H9 (cell line): ENCODE data around the gene SLK. TPM values are rescaled to one million over a fixed set of nuclear protein-coding genes. Genes with fewer than 3 reads are reported as not detected.

ENCODE experiments used
- DNase-seq: peaks from one replicate; pipeline ENCODE4 v3.0.0-alpha.2; 2017
- H2AFZ ChIP-seq: one replicate; pipeline ENCODE4 v1.6.1; 2013; ENCODE audit warnings: mild to moderate bottlenecking, low read length, control low read depth, moderate library complexity
- H2AK5ac ChIP-seq: 2 replicates; pipeline ENCODE4 v1.6.1; 2013; ENCODE audit warnings: low read length, control low read depth, mixed read lengths; ENCODE audit not compliant: insufficient read length
- H2BK120ac ChIP-seq: one replicate; pipeline ENCODE4 v1.6.1; 2013; ENCODE audit warnings: low read depth, mild to moderate bottlenecking, low read length, control low read depth, inconsistent platforms; ENCODE audit not compliant: poor library complexity, severe bottlenecking
- H2BK12ac ChIP-seq: 2 replicates; pipeline ENCODE4 v1.6.1; 2013; ENCODE audit warnings: low read length, control low read depth, mixed read lengths, low read depth; ENCODE audit not compliant: insufficient read length
- H2BK15ac ChIP-seq: 2 replicates; pipeline ENCODE4 v1.6.1; 2013; ENCODE audit warnings: low read depth, low read length, control low read depth
- H2BK20ac ChIP-seq: one replicate; pipeline ENCODE4 v1.6.1; 2013; ENCODE audit warnings: low read depth, mild to moderate bottlenecking, low read length, control low read depth, inconsistent platforms; ENCODE audit not compliant: poor library complexity, severe bottlenecking
- H2BK5ac ChIP-seq: 2 replicates; pipeline ENCODE4 v1.6.1; 2013; ENCODE audit warnings: low read length, control low read depth, mixed read lengths; ENCODE audit not compliant: insufficient read length
- H3K14ac ChIP-seq: 2 replicates; pipeline ENCODE4 v1.6.1; 2013; ENCODE audit warnings: low read length, control low read depth; ENCODE audit not compliant: insufficient read depth
- H3K18ac ChIP-seq: 2 replicates; pipeline ENCODE4 v1.6.1; 2013; ENCODE audit warnings: low read depth, mild to moderate bottlenecking, mixed read lengths, low read length, control low read depth; ENCODE audit not compliant: insufficient read length
- H3K23ac ChIP-seq: 2 replicates; pipeline ENCODE4 v1.6.1; 2013; ENCODE audit warnings: low read length, control low read depth, mixed read lengths, low read depth; ENCODE audit not compliant: insufficient read length
- H3K23me2 ChIP-seq: 2 replicates; pipeline ENCODE4 v1.6.1; 2013; ENCODE audit warnings: low read depth, mild to moderate bottlenecking, mixed read lengths, low read length, control low read depth; ENCODE audit not compliant: insufficient read length, poor library complexity, severe bottlenecking
- H3K27ac ChIP-seq: 2 replicates; pipeline ENCODE4 v1.5.1; 2013; ENCODE audit warnings: low read length, control low read depth, mixed read lengths, low read depth; ENCODE audit not compliant: insufficient read length
- H3K27me3 ChIP-seq: 2 replicates; pipeline ENCODE4 v1.6.1; 2013; ENCODE audit warnings: low read length, control low read depth, inconsistent platforms; ENCODE audit not compliant: insufficient read depth
- H3K4ac ChIP-seq: 2 replicates; pipeline ENCODE4 v1.6.1; 2013; ENCODE audit warnings: low read depth, mild to moderate bottlenecking, control low read depth, inconsistent platforms, low read length, moderate library complexity
- H3K4me1 ChIP-seq: 2 replicates; pipeline ENCODE4 v1.6.1; 2013; ENCODE audit warnings: low read length, control low read depth, inconsistent platforms; ENCODE audit not compliant: insufficient read depth
- H3K4me2 ChIP-seq: 2 replicates; pipeline ENCODE4 v1.6.1; 2013; ENCODE audit warnings: low read length, control low read depth, mixed read lengths; ENCODE audit not compliant: insufficient read length, insufficient read depth
- H3K56ac ChIP-seq: 2 replicates; pipeline ENCODE4 v1.6.1; 2013; ENCODE audit warnings: low read depth, mild to moderate bottlenecking, mixed read lengths, low read length, control low read depth; ENCODE audit not compliant: insufficient read length
- H3K79me1 ChIP-seq: 2 replicates; pipeline ENCODE4 v1.6.1; 2013; ENCODE audit warnings: low read depth, mild to moderate bottlenecking, moderate library complexity, low read length, control low read depth, inconsistent platforms; ENCODE audit not compliant: insufficient read depth, poor library complexity, severe bottlenecking
- H3K79me2 ChIP-seq: 2 replicates; pipeline ENCODE4 v1.6.1; 2013; ENCODE audit warnings: low read length, control low read depth, inconsistent platforms; ENCODE audit not compliant: insufficient read depth
- H3K9ac ChIP-seq: 2 replicates; pipeline ENCODE4 v1.6.1; 2013; ENCODE audit warnings: low read length, control low read depth, mixed read lengths; ENCODE audit not compliant: insufficient read length; ENCODE audit errors: extremely low read depth
- H3K9me3 ChIP-seq: one replicate; pipeline ENCODE4 v1.6.1; 2013; ENCODE audit warnings: low read depth, low read length, inconsistent platforms; ENCODE audit not compliant: control insufficient read depth
- H3T11ph ChIP-seq: one replicate; pipeline ENCODE4 v1.6.1; 2013; ENCODE audit warnings: mild to moderate bottlenecking, low read length, control low read depth, inconsistent platforms
- H4K20me1 ChIP-seq: one replicate; pipeline ENCODE4 v1.6.1; 2013; ENCODE audit not compliant: control insufficient read depth, insufficient read length, insufficient read depth
- H4K5ac ChIP-seq: 2 replicates; pipeline ENCODE4 v1.6.1; 2013; ENCODE audit warnings: low read depth, mild to moderate bottlenecking, mixed read lengths, low read length, control low read depth; ENCODE audit not compliant: insufficient read length
- H4K8ac ChIP-seq: replicated peaks from 2 replicates; pipeline ENCODE4 v1.6.1; 2013; ENCODE audit warnings: low read length, control low read depth, mixed read lengths, low read depth; ENCODE audit not compliant: insufficient read length
- H4K91ac ChIP-seq: 2 replicates; pipeline ENCODE4 v1.6.1; 2013; ENCODE audit warnings: low read depth, mild to moderate bottlenecking, moderate library complexity, mixed read lengths, low read length, control low read depth; ENCODE audit not compliant: insufficient read length
- H3K27ac Mint-ChIP-seq, 3 experiments: 2 replicates in 2 of 3; 3 replicates in 1 of 3; pipeline ENCODE4 v1.8.0; 2020 to 2021; ENCODE audit warnings: mixed read lengths in 3 of 3, mild to moderate bottlenecking in 1 of 3, moderate library complexity in 1 of 3
- H3K27me3 Mint-ChIP-seq: 2 replicates; pipeline ENCODE4 v1.8.0; 2021; ENCODE audit warnings: low read depth, mild to moderate bottlenecking, moderate library complexity, mixed read lengths
- H3K36me3 Mint-ChIP-seq, 3 experiments: 2 replicates in 2 of 3; 3 replicates in 1 of 3; pipeline ENCODE4 v1.8.0; 2020 to 2021; ENCODE audit warnings: low read depth in 3 of 3, mixed read lengths in 3 of 3; ENCODE audit not compliant: insufficient read depth in 1 of 3
- H3K4me1 Mint-ChIP-seq, 2 experiments: 2 replicates each; pipeline ENCODE4 v1.8.0; 2020; ENCODE audit warnings: mixed read lengths in 2 of 2
- H3K4me3 Mint-ChIP-seq, 2 experiments: 2 replicates in 1 of 2; 3 replicates in 1 of 2; pipeline ENCODE4 v1.8.0; 2020 to 2021; ENCODE audit warnings: mild to moderate bottlenecking in 2 of 2, mixed read lengths in 2 of 2, moderate library complexity in 1 of 2
- H3K9me3 Mint-ChIP-seq, 2 experiments: 2 replicates in 1 of 2; 3 replicates in 1 of 2; pipeline ENCODE4 v1.8.0; 2020; ENCODE audit warnings: mild to moderate bottlenecking in 2 of 2, mixed read lengths in 2 of 2, moderate library complexity in 1 of 2
- CTCF ChIP-seq: fragments of 200-600 bp; sonication (generic); conservative IDR thresholded peaks from 3 replicates; pipeline ENCODE4 v1.8.0; 2021; ENCODE audit warnings: antibody characterized with exemption, mild to moderate bottlenecking
- WGBS: extraction: QIAGEN DNeasy Blood & Tissue Kit; methylation state at CpG from one replicate; pipeline ENCODE4 v1.1.7; 2013; ENCODE audit warnings: missing lambda C conversion rate, low lambda C conversion rate, mixed read lengths; ENCODE audit not compliant: insufficient read length; ENCODE audit errors: extremely low coverage; 5-methylcytosine and 5-hydroxymethylcytosine counted together
- total RNA-seq: library from RNA; stranded (reverse); gene quantifications from 2 replicates; pipeline ENCODE4 v1.2.1, GENCODE V29; 2021

The SLK gene
- total RNA-seq, 1 experiment from 2014 or later, result 21.0 TPM

- Mint-ChIP-seq H3K4me3 (no peak overlapping the region), H3K4me1 (peaks cover 4 to 7% of the 10 kb centered on the region in 2 experiments), H3K36me3 (no peaks in the 10 kb centered on the region), H3K9me3 (peaks cover 0 to 2% of the 10 kb centered on the region in 2 experiments; a peak in 1 of 5 replicates), H3K27ac (no peak overlapping the region), H3K27me3 (no peaks in the 10 kb centered on the region; the same call in 1 of the 2 replicates)
- Histone ChIP-seq H3K23me2 (no peaks in the 10 kb centered on the region), H4K8ac (no peak overlapping the region), H3K9ac (no peak overlapping the region), H3K14ac (no peak overlapping the region), H3K79me1 (no peaks in the 10 kb centered on the region), H3K27ac (no peak overlapping the region), H4K91ac (no peak overlapping the region), H2AFZ (no peak overlapping the region), H3K27me3 (no peaks in the 10 kb centered on the region), H2BK20ac (no peak overlapping the region), H3K79me2 (no peaks in the 10 kb centered on the region), H2BK15ac (no peak overlapping the region), H3K4ac (no peak overlapping the region), H2AK5ac (no peak overlapping the region), H4K5ac (no peak overlapping the region), H3K9me3 (no peaks in the 10 kb centered on the region), H2BK12ac (no peak overlapping the region), H3K56ac (no peak overlapping the region), H4K20me1 (no peaks in the 10 kb centered on the region), H3K18ac (no peak overlapping the region), H3K4me2 (no peak overlapping the region), H3K4me1 (no peaks in the 10 kb centered on the region; the same call in 1 of the 2 replicates), H2BK120ac (no peak overlapping the region), H2BK5ac (no peak overlapping the region), H3T11ph (no peak overlapping the region), H3K23ac (no peak overlapping the region)
- WGBS, result no CpG with 5 or more reads among the region's 6 CpGs
- DNase-seq, result no peak
- no peak for TF ChIP-seq CTCF
Observed at GRCh38 chr10:103934308-103934707, 32.6 kb upstream of the SLK start.
